Epithelial cell of esophagus (primary cell): ENCODE results near the gene DPH7.
A peak's percentile ranks its signal among the peaks of the same experiment; 100 is the strongest.

Source experiments
- DNase-seq: peaks from one replicate; pipeline ENCODE4 v3.0.0; 2010; ENCODE audit warnings: low read depth
- H3K4me3 ChIP-seq: 2 replicates; pipeline ENCODE4 v1.5.1; 2011; ENCODE audit warnings: mild to moderate bottlenecking, low read length, control low read depth
- TF ChIP-seq, protein P1 (sequence below): IDR thresholded peaks from 2 replicates; pipeline ENCODE4 v1.5.1; 2011; ENCODE audit warnings: low read depth, mild to moderate bottlenecking, low read length, control low read depth, inconsistent platforms; ENCODE audit not compliant: insufficient read depth; ENCODE audit errors: missing control alignments

DPH7 gene

DNA sequence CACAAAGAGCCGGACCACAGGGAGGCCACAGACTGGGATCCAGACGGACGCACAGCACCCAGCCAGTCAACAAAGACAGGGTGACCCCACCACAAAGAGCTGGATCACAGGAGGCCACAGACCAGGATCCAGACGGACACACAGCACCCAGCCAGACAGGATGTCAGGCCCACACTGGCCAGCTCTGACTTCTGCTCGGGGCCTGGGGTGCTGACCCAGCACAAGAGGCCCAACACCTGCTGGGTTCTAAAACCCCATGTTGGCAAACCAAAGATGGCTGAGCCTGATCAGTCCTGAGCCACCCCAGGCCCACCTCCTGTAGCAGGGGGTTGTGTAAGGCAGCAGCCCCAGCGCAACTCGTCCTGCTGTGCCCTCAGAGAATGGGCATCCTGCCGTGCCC is 5.2 kb upstream of the DPH7 start:
- TF ChIP-seq, protein P1, sequence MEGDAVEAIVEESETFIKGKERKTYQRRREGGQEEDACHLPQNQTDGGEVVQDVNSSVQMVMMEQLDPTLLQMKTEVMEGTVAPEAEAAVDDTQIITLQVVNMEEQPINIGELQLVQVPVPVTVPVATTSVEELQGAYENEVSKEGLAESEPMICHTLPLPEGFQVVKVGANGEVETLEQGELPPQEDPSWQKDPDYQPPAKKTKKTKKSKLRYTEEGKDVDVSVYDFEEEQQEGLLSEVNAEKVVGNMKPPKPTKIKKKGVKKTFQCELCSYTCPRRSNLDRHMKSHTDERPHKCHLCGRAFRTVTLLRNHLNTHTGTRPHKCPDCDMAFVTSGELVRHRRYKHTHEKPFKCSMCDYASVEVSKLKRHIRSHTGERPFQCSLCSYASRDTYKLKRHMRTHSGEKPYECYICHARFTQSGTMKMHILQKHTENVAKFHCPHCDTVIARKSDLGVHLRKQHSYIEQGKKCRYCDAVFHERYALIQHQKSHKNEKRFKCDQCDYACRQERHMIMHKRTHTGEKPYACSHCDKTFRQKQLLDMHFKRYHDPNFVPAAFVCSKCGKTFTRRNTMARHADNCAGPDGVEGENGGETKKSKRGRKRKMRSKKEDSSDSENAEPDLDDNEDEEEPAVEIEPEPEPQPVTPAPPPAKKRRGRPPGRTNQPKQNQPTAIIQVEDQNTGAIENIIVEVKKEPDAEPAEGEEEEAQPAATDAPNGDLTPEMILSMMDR: no peak
- no peak overlapping the region for H3K4me3 ChIP-seq
- no peak for DNase-seq

DNA sequence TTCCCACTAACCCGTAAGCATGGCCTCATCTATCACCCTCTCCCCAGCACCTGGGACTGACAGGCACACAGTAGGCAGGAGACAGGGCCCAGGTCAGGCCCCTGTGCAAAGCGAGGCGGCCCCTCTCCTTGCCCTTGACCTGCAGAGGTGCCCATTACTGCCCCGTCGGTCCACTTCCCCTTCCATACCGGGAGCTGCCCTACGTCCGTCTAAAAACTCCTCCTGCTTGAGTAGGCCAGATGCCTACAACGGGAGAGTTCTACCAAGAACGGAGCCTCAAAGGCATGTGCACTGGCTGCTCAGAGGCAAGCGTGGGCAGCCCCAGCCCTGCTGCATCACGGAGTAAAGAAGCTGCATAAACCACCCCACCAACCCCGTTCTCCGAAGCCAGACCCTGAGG is 4.6 kb upstream of the DPH7 start:
- DNase-seq: no peak
- TF ChIP-seq, protein P1: no peak
- H3K4me3 ChIP-seq: no peak overlapping the region

DNA sequence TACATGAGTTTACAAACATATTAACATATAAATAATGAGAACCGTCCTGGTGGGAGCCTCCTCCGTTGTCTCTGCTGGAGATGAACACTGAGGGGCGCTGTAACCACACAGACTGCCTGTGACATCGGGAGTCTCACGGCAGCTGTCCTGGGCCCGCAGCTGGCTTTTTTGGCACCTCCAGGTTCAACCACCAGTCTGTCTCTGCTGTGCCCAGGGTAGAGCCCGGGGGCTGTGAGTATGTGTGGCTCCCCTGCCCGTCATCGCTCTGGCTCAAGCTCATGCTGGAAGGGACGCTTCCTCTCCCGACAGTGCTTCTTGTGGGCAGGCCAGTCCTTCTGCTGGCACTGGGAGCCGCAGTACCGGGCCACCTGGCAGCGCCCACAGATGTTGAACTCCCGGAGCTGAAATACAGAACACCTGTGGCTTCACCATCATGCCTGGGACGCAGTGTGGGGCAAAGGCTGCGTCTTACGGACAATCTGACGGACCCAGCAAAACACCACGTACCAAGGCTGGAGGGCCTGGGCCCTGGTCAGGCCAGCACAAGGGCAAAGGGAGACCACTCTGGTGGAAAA is 3.6 kb upstream of the DPH7 start:
- H3K4me3 ChIP-seq: no peak overlapping the region
- DNase-seq: peak; percentile 38
- TF ChIP-seq, protein P1: peak; percentile 36

DNA sequence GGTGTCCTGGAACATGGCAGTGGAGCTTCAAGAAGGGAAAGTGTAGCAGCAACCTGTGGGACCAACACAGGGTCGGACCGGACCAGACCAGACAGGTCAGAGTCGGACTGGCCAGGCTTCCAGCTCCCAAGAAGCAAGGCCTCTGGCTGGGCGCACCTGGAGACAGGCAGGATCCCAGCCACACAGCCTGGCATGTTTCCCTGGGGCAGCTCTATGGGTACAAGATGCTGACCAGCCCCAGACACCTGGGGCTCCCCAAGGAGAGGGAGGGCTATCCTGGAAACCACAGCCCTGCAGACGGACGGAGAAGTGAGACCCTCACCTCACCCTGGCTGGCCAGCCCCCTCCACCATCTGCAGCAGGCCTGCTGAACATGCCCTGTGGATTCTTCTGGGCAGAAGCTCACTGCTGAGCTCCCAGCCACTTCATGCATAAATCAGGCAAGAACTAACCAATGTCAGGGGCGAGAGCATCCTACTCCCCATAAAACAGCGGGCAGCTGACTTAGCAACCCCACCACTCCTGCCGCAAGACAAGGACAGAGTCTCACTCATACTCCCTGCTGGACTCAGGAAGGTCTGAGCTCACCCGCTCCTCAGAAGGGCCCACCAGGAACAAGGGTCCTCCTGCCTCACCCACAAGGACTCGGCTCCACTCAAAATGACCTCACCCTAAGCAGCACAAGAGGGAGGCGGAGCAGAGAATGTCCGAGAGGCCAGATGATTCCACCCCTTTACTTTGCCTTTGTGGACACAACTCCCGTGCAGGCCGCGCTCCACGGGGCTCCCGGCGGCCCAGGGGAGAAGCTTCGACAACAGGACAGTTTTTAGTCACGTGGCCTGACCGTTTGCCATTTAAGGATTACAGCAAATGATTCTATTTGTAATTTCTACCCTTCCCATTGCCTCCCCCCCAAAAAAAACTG is 2.9 kb upstream of the DPH7 start:
- TF ChIP-seq, protein P1: no peak
- no peak overlapping the region for H3K4me3 ChIP-seq
- no peak for DNase-seq

DNA sequence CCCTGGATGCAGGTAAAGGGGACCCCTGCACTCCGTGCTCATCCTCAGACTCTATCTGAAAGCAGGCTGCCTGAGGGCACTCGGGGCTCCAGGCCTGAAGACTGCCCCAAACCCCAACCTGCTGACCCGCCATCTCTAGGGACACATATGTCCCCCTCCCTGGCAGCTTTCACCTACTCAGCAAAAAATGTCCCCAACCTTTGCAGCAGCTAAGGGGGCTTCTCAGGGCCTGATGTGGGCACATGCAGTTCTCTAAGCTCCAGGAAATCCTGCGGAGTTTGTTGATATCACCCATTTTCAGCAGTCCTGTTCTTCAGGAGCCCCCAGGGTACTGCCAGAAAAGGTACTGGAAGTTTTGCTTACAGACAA is 2.2 kb upstream of the DPH7 start:
- DNase-seq: no peak
- no peak overlapping the region for H3K4me3 ChIP-seq
- TF ChIP-seq, protein P1: no peak

DNA sequence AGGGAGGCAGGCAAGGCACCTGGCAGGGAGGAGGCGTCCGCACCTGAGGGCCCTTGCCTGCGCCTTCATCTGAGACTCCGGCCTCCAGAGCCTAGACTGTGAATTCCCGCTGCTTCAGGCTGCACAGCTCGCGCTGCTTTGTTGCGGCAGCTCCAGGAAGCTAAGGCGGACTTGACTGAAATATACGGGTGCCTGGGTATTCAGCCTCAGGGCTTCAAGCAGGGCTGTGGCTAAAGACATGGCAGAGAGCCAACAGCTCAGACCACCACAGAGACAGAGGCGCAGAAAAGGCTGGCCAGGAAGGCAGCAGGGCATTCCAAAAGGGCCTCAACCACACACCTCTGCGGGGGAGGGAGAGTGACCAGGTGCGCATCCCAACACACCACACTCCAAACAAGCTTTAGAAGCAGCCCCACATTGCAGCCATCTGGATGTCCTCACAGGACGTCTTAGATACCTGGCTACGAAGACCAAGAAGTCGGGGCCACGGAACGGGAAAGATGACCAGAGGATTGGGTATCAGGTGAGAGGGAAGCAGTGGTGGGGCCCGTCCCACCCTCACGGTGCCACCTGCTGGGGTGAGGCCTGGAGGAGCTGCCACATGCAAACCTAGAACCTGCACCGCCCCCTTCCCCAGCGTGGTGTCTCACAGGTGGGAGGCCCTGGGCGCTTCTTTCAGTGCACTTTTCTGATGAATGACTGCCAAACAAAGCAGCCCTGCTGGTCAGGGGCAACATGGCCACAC is 1.7 kb upstream of the DPH7 start:
- H3K4me3 ChIP-seq: no peak overlapping the region
- no peak for DNase-seq
- TF ChIP-seq, protein P1: no peak
